ENCODE results near the gene NUP153. TPM values are rescaled to one million over a fixed set of nuclear protein-coding genes. Genes with fewer than 3 reads are reported as not detected.
"Not testable (repeated sequence)": the region's sequence is repeated elsewhere in the genome, so short reads cannot be mapped to it uniquely, and the experiment has no call there.

Gene NUP153
- total and polyA plus RNA-seq, 2 of the 8 experiments (the other 6 are each of a cell fraction or from before 2014, with no cell fraction given) = 47.0 to 84.8 TPM

GRCh38 chr6:17588011-17588410, 118.7 kb downstream of the NUP153 start (continued):
- no peak for TF ChIP-seq SIX5 (IDR thresholded peaks at IDR 0.05; ENCODE audit: low read depth, low read length)
- TF ChIP-seq SP4 (IDR thresholded peaks at IDR 0.05; ENCODE audit: low read length) = no peak
- TF ChIP-seq USF2 (IDR thresholded peaks at IDR 0.05; ENCODE audit: low read length) = no peak

GRCh38 chr6:17586623-17587022, 120.1 kb downstream of the NUP153 start:
- H3K36me3 ChIP-seq (ENCODE audit: control insufficient read depth in 2 of 4, insufficient read depth in 4 of 4, low read length in 3 of 4); H3K14ac ChIP-seq (ENCODE audit: insufficient read length); H3K18ac ChIP-seq (ENCODE audit: extremely low read depth, low read length); DNase-seq (ENCODE audit: low read depth in 1 of 2, low spot score in 2 of 2); H3K27ac ChIP-seq (ENCODE audit: low read depth, low read length); H3K9me3 ChIP-seq (ENCODE audit: insufficient read depth in 2 of 2, low read depth in 1 of 2, low read length in 1 of 2); H4K91ac ChIP-seq (replicated peaks; ENCODE audit: insufficient read length, low read length); H2BK5ac ChIP-seq (ENCODE audit: low read depth, low read length); H2BK120ac ChIP-seq (replicated peaks; ENCODE audit: low read depth, low read length); H4K20me1 ChIP-seq (replicated peaks in 1 of 2; ENCODE audit: control insufficient read depth in 1 of 2, insufficient read depth in 2 of 2, low read length in 2 of 2); H3K23me2 ChIP-seq (ENCODE audit: low read depth, low read length); H3K79me1 ChIP-seq (ENCODE audit: low read depth, low read length); H2AK5ac ChIP-seq (ENCODE audit: low read depth, low read length); POLR2A ChIA-PET (ENCODE audit: partially characterized antibody); H3K79me2 ChIP-seq (ENCODE audit: control insufficient read depth in 1 of 2, insufficient read depth in 2 of 2, low read length in 2 of 2); H2BK12ac ChIP-seq (ENCODE audit: low read depth, low read length); H2BK20ac ChIP-seq (ENCODE audit: low read length); H3K4me2 ChIP-seq (ENCODE audit: insufficient read depth in 1 of 2, low read depth in 2 of 2, low read length in 2 of 2); H3K56ac ChIP-seq (replicated peaks; ENCODE audit: insufficient read length, low read depth, low read length); H4K5ac ChIP-seq (ENCODE audit: insufficient read length, low read depth, low read length); H4K8ac ChIP-seq (ENCODE audit: extremely low read depth, insufficient read depth, low read length); H3K4me1 ChIP-seq (replicated peaks in 1 of 4; ENCODE audit: control insufficient read depth in 3 of 4, insufficient read depth in 4 of 4, low read length in 3 of 4); CTCF ChIA-PET (ENCODE audit: partially characterized antibody); H3K23ac ChIP-seq (ENCODE audit: insufficient read length); H3K4ac ChIP-seq (replicated peaks; ENCODE audit: insufficient read length, low read depth, low read length); FAIRE-seq; H3K4me3 ChIP-seq (ENCODE audit: extremely low read depth in 1 of 4, insufficient read depth in 2 of 4, low read depth in 3 of 4, low read length in 4 of 4); H3K27me3 ChIP-seq (replicated peaks in 1 of 4; ENCODE audit: control insufficient read depth in 3 of 4, extremely low read depth in 1 of 4, insufficient read depth in 3 of 4, low read length in 3 of 4); H3K9ac ChIP-seq (replicated peaks in 1 of 4; ENCODE audit: extremely low read depth in 1 of 4, low read depth in 3 of 4, low read length in 3 of 4); H2AFZ ChIP-seq (ENCODE audit: low read length); H2BK15ac ChIP-seq (ENCODE audit: low read length): not testable (repeated sequence)
- WGBS, 2 experiments (ENCODE audit: extremely low coverage in 1 of 2, insufficient coverage in 1 of 2, insufficient read length in 1 of 2, insufficient replicate concordance in 2 of 2, low coverage in 1 of 2, low lambda C conversion rate in 2 of 2, missing lambda C conversion rate in 1 of 2) = 83 to 100% methylated on average over 3 to 13 of the region's 13 CpGs
